Activated CD4-positive, alpha-beta T cell treated with anti-CD3 and anti-CD28 coated beads for 4 hours (primary cell): ENCODE results near the gene ME3.
"Not testable (repeated sequence)": the region's sequence is repeated elsewhere in the genome, so short reads cannot be mapped to it uniquely, and the experiment has no call there.

Source experiments
- DNase-seq, 2 donors: peaks; one replicate each; pipeline ENCODE4 v3.0.0-alpha.2; 2020

The ME3 gene

DNA sequence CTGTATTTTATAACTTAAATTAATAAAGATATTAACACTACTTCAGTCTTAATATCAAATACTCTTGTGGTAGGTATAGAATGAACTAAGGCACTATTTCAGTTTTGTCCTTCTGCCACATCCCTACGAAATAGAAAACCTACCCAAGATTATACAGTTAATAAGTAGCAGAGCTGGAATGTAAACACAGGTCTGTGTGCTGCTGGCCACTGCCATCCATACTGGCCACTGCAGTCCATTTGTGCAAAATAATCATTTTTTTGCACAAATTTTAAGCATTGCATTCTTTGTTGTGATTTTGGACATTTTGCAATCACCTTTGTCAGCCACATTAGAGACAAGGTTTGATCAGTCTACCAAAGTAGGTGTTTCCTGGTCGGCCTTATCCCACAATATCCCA is 91.9 kb downstream of the ME3 start:
- no peak for DNase-seq

DNA sequence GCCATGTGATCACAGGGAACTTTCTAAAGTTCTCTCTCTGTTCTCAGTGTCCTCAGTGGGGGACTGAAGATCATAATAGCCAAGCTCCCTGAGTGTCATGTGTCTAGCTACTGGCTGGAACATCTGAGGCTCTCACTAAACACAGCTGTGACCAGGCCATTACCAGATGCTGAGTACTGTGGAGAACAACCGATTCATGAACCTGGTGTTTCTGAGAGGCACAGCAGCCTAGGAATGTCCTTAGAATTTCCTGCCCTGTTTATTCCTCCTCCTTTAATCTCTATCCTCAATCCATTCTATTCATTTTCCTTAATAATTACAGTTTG is 93.0 kb downstream of the ME3 start:
- no peak for DNase-seq

DNA sequence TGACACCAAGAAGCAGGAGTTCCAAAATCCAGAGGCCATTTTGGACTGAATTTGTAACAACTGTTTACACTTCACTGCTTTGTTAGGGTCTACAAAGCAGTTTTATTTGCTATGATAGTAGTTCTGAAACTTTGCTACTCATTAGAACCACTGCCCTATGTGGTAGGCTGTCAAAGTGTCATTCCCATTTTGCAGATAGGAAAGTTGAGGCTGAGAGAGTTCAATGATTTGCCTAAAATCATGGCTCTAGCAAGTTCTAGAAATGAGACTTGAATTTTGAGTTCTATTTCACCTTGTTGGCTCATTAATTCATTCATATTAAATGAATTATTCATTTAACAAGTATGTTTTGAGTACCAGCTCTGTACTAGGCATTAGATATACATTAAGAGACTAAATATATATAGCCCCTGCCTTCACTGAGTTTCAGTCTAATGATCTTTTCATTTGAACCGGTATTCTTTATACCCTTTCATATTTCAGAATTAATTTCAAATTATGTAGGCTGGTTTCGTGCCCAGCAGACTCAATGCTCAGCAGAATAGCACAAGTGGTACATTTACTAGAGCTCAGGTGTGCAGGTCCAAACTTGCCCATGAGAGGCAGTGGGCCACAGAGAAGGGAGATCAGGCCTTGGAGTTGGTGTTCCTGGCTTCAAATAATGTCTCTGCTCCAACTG is 93.5 kb downstream of the ME3 start:
- DNase-seq: no peak

DNA sequence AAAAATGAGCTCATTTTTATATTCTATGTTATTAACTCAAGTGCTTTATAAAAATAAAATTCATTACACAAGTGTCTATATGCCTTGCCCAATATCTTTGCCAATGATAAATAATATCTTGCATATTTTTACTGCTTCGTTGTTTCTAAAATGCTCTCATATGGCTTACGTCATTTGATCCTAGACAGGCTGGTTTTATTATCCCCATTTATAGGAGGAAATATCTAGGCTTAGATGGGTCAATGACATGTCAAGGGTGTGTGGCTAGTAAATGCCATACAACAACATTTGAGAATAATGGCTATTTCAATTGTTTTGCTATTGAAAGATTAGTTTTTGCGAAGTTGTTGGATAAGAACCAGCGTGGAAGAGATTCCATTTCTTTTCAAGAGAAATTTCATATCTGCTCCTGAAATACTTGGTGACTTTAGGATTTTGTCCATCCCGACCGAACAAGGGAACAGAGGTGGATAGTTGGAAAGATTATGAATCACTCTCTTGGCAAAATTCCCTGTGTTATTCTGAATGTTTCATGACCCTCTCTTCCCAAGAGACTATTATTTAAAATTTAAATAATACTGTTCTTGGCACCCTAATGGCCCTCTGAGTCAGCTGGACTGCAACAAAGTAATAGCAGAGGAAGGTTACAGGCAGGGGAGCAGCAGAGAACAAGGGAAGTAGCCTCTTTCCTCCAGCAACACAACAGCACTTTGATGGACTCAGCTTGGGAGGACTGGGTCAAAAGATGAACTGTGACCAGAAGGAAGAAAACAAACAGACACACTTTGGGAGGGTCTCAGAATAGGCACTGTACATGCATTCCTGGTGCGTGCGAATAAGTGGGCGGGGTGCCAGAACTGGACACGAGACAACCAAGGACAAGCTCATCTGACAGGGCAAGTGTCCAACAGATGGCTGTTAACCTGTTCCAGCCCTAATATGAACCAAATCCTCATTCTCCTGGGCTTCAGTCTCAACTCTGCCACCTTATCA is 94.5 kb downstream of the ME3 start:
- no peak for DNase-seq

DNA sequence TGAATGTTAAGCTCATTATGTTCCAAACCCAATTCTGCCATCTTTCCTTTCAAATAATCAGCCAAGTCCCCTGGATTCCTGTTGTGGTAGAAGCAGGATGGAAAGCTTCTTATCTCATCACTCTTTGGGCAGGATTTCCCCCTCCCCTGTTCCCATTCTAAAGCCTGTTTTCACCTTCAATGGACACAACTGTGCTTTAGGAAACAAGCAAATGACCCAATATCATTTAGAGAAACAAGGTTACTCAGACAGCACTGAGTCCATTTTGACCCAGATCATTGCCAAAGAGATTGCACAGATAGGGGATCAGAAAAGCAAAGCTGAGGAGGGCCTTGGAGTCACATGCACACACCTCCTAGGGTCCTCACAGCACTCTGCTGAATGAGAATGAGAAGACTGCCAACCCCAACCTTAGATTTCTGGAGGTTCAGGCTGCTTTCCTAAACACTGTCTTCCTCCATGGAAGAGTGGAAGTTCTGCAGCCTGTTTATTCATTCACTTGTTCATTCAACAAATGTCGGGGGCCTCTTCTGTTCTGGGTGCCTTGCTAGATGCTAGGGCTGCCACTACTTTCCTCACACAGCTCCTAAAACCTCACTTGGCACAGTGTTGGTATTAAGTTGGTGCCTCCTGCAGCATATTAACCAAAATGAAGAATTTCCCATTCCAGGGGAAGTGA is 95.3 kb downstream of the ME3 start:
- DNase-seq: no peak

DNA sequence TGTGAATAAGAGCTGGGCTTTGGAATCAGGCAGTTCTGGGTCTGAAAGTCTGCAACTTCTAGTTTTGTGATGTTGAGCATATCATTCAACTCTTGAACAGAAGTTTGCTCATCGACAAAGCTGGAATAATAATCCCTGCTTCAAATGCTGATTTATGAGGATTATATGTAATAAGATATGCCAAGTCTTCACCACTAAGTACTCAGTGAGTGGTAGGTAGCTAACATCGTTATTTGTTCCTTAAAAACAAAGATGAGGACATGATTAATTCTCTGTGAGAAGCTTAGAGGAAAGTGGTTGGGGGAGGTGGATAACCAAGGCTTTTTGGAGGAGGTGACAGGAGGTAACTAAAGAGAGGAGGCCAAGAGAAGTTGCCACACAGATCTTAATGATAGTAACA is 96.5 kb downstream of the ME3 start:
- DNase-seq: no peak

DNA sequence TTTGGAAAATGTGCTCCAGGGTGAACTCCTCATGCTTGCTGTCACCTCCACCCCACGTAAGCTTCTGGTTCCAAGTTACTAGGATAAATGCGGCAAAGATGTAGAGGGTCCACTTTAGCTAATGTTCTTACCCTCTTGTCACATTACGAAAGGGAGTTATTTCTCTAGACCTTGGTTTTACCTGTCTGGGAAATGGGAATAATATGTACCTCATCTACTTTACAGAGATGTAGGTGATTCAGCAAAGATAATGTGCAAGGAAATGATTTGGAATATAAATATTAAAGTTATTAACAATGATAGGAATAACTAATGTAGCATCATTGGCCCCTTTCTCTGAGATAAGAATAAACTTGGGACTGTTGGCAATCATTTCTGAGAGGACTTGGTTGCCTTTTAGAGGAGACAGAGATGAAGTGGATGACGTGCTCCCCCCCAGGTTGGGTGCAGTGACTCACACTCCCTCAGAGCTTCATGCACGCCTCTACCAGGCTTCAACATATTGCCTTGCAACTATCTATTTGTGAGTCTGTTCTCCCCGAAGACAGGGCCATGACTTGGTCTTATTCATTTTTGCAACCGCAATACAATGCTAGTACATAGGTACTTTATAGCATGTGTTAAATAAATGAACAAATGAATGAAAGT is 97.1 kb downstream of the ME3 start:
- DNase-seq: no peak

DNA sequence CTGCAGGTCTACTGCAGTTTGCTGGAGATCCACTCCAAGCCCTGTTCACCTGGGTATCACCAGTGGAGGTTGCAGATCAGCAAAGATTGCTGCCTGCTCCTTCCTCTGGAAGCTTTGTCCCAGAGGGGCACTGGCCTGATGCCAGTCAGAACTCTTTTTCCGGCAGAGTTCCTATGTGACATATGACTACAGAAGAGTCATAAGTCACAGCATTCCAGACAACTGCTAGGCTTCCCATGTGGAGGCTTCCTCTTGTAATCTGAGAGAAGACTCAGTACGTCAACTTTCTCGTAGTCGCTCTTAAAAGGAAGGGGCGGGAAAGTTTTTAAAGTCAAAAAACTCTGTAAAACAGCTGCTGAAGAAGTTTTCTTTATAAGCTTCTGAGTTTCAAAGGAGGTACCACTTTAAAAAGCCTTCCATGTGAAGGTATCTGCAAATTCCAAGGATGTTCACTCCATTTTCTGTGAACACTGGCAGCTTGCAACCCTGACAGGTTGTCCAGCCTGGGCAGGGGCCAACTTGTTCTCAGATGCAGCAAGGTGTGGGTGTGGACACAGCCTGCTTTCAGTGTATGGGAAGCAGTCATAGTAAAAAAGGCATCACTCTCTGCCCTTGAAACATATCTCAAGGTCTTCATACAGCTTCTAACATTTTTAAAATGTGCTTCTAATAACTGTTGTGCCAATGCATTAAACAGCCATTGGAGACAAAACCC is 97.8 kb downstream of the ME3 start:
- DNase-seq: no peak

DNA sequence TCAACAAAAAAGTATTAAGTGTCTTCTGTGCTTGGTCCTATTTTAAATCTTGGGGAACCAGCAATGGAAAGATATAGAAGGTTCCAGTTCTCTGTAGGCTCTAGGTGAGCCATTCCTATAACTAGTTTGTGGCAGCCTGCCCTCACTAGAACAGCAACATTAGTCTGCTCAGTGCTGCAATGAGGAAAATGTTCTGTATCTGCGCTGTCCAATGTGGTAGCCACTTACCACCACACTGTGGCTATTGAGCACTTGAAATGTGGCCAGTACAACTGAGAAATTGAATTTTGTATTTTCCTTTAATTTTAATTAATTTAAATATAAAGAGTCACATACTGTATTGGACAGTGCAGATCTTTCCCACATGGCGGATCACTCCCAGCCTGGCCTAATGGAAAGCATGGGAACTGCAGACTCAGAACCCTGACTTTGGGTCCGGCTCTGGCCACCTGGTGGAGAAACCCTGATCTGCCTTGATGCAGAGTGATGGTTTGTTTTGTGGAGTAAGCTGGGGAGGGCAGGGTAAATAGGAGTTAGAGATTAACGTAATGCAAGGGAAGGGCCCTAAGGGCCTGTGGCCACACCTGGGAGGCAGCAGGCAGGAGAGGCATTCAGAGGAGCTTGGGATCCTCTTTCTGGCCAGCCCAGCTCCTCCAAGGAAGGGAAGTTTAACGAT is 101.0 kb downstream of the ME3 start:
- no peak for DNase-seq

DNA sequence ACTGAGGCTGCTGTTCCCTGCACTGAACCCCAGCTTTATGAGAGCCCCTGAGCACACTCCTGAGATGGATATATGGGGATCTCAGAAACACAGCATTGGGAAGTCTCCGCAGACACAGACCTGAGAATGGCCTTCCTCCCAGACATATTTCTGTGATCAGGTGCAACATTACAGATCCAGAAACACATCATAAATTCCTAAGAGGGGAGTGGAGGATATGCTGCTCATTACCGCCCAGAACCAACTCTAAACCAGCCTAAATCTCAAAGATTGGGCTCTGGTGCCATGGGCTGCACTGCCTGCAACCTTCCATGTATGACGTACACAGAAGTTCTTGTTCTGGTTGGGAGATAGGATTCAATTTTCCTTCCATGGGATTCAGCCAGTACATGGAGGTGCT is 102.0 kb downstream of the ME3 start:
- DNase-seq: no peak

DNA sequence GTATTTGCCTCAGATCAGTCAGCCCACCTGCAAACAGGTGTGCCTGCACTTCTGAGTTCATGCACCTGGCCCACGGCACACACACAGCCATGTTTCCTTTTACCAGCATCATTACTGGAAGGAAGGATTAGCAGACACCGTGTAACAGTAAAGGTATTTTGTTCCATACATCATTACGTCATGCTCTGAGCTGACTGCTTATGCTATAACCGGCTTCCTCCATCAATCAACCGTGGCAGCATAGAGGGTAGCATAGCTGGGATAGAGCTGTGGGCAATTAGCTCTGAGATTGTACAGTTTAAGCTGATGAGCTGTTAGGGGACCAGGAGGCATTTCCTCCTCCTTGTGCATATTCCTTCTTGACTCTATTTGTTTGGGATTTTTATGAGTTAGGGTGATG is 102.4 kb downstream of the ME3 start:
- DNase-seq: no peak

DNA sequence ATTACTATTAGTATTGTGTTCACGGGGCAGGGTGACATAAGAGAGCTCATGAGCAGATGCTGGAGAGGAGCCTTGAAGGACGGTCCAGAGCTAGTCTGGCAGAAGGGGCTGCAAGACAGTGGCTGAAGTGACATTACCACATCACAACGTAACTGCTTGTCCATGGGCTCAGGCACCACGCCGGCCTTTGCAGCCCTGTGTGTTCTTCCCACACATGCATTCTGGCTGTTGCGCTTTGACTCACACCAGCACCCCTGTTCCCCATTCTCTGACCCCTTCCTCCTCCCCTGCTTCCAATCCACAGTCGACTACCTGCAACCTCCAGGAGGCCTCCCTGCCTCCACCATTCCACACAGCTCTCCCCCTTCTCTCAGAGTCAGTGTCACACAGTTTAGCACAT is 103.3 kb downstream of the ME3 start:
- DNase-seq: no peak

DNA sequence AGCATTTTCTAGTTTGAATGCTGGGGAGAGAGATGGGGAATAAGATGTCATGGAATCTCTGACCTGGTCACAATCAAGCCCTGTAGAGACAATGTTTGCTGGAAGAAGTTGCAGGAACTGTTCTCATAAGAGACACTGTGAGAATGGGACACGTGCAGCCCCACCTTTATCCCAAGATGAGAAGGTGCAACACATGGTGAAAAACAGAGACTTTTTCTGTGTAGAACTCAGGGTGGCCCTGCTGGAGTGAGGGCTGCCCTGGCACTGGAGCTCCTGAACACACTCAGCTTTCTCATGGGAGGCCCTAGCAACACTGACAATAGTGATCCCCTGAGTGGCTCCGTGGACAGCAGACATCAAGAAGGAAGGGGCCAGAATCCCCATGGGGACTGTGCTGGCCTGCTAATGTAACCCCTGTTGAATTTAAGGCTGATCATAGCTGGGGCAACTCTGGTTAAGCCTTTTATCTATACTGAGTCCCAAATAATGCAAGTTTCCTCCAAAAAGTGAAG is 106.6 kb downstream of the ME3 start:
- DNase-seq: no peak

DNA sequence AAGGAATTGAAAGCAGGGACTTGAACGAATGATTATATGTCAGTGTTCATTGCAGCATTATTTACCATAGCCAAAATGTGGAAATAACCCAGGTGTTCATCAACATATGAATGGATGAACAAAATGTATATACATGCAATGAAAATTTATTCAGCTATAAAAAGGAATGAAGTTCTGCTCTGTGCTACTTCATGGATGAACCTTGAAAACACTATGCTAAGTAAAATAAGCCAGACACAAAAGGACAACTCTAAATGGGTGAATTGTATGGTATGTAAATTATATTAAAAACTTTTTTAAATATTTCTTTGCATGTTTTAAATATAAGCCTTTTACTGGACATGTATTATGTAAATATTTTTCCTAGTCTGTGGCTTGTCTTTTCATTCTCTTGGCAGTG is 107.0 kb downstream of the ME3 start:
- DNase-seq: no peak

DNA sequence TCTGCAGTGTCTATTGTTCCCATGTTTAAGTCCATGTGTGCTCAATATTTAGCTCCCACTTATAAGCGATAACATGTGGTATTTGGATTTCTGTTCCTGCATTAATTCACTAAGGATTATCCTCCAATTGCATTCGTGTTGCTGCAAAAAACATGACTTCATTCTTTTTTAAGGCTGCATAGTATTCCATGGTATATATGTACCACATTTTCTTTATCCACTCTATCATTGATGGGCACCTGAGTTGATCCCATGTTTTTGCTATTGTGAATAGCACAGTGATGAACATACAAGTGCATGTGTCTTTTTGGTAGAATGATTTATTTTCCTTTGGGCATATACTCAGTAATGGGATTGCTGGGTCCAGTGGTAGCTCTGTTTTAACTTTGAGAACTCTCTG is 109.6 kb downstream of the ME3 start:
- DNase-seq: not testable (repeated sequence)

DNA sequence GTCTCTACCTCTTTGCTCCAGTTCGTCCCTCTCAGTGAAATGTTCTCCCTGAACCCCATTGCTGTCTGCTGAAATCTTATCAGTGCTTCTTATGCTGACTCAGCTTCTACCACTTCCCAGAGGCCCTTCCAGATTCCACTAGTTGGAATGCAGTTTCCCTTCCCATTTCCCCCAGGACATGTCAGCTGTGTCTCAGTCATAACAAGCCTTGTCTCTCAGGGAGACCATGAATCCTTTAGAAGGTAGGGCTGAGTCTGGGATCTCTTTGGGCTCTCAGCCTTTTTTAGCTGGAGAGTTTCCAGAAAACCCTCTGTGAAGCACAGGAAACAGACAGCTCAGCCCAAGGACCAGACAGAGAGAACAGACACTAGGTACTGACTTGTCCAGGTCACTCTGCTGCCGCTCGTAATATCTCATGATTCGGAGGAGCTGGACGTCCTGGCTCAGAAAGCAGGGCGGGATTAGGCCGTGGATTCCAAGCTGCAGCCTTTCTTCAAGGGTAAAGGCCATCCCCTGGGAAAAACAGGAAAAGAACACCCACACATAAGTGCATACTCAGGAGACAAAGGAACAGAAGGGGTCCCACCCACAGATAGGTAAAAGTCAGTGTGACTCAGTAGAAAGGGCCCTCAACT is 113.0 kb downstream of the ME3 start:
- DNase-seq: no peak

DNA sequence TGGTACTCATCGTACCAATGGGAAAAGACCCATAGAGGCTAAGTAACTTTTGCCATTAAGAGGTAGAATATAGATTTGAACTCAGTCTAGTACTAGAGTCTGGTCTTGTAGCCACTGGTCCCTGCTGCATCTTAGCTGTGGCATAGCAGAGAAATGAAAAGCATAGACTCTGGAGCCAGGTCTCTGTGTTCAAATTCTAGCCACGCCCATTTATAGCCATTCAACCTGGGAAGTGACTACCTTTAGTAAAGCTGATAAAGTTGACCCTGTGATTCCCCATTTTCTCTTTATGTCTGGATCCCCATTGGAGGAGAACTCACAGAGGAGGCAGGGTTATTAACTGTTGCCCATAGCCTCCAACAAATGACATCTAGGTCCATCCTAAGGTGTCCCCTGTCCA is 113.6 kb downstream of the ME3 start:
- DNase-seq: no peak

DNA sequence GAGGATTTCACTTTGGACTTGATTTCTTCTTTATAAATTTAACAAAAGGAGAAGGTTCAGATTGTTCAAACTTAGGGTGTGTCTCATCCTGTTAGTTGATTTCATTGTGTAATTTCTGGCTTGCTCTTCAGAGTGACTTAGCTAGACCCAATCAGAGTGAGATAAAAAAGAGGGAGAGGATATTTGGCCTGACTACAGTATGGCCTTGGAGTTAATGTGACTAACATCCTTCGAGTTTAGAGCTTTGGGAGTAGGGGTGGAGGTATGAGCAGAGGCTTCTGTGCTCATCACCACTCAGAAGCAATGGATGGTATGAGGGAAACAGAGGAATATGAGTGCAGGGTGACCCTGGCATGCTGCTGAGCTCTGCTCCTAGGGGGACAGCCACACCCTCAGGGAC is 114.2 kb downstream of the ME3 start:
- no peak for DNase-seq

DNA sequence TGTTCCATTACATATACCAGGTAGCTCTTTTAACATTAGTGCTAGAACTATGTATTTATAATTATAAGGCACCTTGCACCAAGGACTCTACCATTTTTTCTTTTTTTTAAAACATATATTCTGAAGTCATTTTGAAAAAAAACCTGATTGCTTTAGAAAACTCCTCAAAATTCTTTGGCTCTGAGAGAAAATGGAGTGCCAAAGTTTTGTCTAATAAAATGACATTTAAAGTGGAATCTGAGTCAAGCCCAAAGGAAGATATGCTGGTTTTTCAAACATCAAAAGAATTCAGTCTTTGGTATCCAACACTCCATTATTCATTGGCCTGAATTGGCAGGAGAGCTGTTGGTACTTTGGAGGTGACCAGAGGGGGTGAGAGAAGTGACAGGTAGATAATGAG is 116.5 kb downstream of the ME3 start:
- no peak for DNase-seq

DNA sequence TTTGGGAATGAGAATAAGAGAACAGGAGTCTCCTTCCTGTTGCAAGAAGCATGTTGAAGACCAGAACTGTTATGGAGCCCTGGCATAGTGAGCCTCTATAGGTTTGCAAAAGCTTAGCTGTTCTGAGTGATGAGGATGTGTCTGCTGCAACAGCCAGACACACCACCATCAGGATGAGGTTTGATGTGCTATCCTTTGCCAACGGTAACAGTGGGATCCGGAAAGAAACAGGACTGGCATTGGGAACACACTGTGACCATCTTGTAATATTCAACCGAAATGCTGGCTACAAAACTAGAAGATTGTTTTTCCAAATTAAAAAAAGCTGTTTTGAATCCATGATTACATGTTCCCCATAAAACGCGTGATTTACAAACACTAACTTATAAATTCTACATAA is 117.0 kb downstream of the ME3 start:
- DNase-seq: no peak

DNA sequence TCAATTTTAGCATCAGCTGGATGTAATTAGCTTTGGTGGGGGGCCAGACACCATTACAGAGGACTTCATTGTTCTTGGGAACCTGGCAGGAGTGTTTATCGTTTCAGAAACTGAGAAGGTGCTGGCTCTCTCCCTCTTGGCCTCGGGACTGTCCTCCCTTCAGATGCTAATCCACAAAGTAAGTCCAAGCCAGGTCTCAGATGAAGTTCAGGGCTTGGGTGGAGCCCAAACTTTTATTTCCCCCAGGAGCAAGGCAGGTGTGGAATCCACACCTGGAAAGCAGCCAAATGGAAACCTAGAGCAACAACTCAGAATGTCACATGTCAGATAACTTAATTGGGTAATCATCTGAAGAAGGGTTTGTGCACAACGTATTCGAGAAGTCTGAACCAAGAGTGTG is 119.2 kb downstream of the ME3 start:
- no peak for DNase-seq
